AG10803 (cell line): ENCODE data around the gene UBA6.
"Not testable (repeated sequence)": the region's sequence is repeated elsewhere in the genome, so short reads cannot be mapped to it uniquely, and the experiment has no call there.

Experiments used
- DNase-seq: peaks from one replicate; pipeline ENCODE4 v3.0.0; 2010; ENCODE audit warnings: low read depth
- H3K4me3 ChIP-seq: 2 replicates; pipeline ENCODE4 v1.5.1; 2011; ENCODE audit warnings: mild to moderate bottlenecking, low read length, control low read depth
- TF ChIP-seq, protein P1 (sequence below): conservative IDR thresholded peaks from 2 replicates; pipeline ENCODE4 v1.5.1; 2011; ENCODE audit warnings: mild to moderate bottlenecking, low read length, control low read depth, inconsistent platforms

UBA6 gene

GRCh38 chr4:67714248-67714583, 13.3 kb upstream of the UBA6 start:
- DNase-seq = no peak
- TF ChIP-seq, protein P1, sequence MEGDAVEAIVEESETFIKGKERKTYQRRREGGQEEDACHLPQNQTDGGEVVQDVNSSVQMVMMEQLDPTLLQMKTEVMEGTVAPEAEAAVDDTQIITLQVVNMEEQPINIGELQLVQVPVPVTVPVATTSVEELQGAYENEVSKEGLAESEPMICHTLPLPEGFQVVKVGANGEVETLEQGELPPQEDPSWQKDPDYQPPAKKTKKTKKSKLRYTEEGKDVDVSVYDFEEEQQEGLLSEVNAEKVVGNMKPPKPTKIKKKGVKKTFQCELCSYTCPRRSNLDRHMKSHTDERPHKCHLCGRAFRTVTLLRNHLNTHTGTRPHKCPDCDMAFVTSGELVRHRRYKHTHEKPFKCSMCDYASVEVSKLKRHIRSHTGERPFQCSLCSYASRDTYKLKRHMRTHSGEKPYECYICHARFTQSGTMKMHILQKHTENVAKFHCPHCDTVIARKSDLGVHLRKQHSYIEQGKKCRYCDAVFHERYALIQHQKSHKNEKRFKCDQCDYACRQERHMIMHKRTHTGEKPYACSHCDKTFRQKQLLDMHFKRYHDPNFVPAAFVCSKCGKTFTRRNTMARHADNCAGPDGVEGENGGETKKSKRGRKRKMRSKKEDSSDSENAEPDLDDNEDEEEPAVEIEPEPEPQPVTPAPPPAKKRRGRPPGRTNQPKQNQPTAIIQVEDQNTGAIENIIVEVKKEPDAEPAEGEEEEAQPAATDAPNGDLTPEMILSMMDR = no peak
- no peak overlapping the region for H3K4me3 ChIP-seq

DNA sequence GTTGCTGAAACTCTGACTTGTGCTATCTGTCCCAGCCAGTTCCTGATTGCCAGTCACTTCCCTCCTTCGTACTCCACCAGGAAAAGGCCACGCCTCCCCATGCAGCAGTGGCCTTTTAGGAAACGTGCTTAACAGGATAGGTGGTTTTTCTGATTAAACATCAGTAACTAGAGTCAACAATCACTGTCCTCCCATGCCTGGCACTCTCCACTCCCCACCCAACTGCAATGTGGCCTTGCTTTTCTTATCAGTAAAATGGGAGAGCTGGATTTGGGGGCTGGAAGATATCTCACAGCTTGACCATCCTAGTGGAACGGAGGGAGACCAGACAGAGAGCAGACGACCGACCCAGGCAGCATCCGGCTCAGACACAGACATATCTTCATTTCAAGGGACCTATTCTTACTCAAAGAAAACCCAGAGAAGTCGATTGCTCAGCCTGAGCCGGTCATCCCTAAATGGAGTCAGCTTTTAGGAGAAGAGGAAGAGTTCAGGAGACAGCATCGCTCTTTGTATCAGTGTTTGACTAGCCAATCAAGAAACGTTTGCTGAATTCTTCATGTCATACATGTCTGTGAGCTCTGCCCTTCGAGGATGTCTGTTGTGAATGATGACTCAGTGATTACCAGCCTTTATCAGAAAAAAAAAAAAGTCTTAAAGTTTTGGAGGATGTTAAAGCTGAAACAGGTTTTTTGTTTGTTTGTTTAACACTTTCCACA, 12.7 kb upstream of the UBA6 start:
- TF ChIP-seq, protein P1 = no peak
- no peak overlapping the region for H3K4me3 ChIP-seq
- DNase-seq = peak; percentile 25

GRCh38 chr4:67712650-67713528, 11.9 kb upstream of the UBA6 start:
- no peak for DNase-seq
- no peak overlapping the region for H3K4me3 ChIP-seq
- TF ChIP-seq, protein P1 = no peak

- no peak overlapping the region for H3K4me3 ChIP-seq
- DNase-seq = no peak
- TF ChIP-seq, protein P1 = no peak
Measured at GRCh38 chr4:67712000-67712625, 11.2 kb upstream of the UBA6 start.

- H3K4me3 ChIP-seq, DNase-seq: not testable (repeated sequence)
Measured at GRCh38 chr4:67706682-67707081, 5.7 kb upstream of the UBA6 start.

GRCh38 chr4:67704843-67705242, 3.9 kb upstream of the UBA6 start:
- no peak for DNase-seq
- H3K4me3 ChIP-seq = no peak overlapping the region
- TF ChIP-seq, protein P1 = no peak

GRCh38 chr4:67702166-67702565, 1.2 kb upstream of the UBA6 start:
- DNase-seq = no peak
- TF ChIP-seq, protein P1 = no peak
- no peak overlapping the region for H3K4me3 ChIP-seq
